Lower leg skin (tissue), 4 donors: Measurements from ENCODE around the gene CASS4. TPM values are rescaled to one million over a fixed set of nuclear protein-coding genes. Genes with fewer than 3 reads are reported as not detected.

Source experiments
- DNase-seq, 2 donors: peaks; one replicate each; pipeline ENCODE4 v3.0.0-alpha.2; 2019; ENCODE audit warnings: low spot score in 2 of 2
- H3K4me3 ChIP-seq: fragments of 200-600 bp; sonication (generic); 2 replicates; pipeline ENCODE4 v1.5.1; 2017; ENCODE audit warnings: mild to moderate bottlenecking, low read depth; ENCODE audit not compliant: poor library complexity, severe bottlenecking
- POLR2A ChIP-seq, 2 donors: fragments of 450-650 bp; IDR thresholded peaks; one replicate each; pipeline ENCODE4 v1.6.1; 2016 to 2017; ENCODE audit warnings: antibody characterized with exemption in 2 of 2, mild to moderate bottlenecking in 1 of 2, moderate library complexity in 1 of 2
- WGBS, 2 donors: methylation state at CpG; one replicate each; pipeline ENCODE4 v1.1.5; 2018; 5-methylcytosine and 5-hydroxymethylcytosine counted together
- intact Hi-C: fragments of 100-400 bp; cut with DNase I; formaldehyde crosslinking; loops from one replicate; pipeline ENCODE4 v1.15.0; 2023; ENCODE audit warnings: low total_unique reads
- total RNA-seq, 4 donors: library from RNA; depleted of rRNA; stranded (reverse); fragments of >200 nt; gene quantifications; one replicate each; pipeline ENCODE4 v1.1.0, GENCODE V29; 2016
- TF ChIP-seq, protein P1 (sequence below), 3 donors: fragments of 450-650 bp; IDR thresholded peaks; one replicate each; pipeline ENCODE4 v1.5.1; 2016; ENCODE audit warnings: antibody characterized with exemption in 3 of 3, mild to moderate bottlenecking in 3 of 3, moderate library complexity in 2 of 3

Gene CASS4
- total RNA-seq, 4 donors from 2014 or later: 0.61 to 2.9 (median 1.4) TPM

DNA sequence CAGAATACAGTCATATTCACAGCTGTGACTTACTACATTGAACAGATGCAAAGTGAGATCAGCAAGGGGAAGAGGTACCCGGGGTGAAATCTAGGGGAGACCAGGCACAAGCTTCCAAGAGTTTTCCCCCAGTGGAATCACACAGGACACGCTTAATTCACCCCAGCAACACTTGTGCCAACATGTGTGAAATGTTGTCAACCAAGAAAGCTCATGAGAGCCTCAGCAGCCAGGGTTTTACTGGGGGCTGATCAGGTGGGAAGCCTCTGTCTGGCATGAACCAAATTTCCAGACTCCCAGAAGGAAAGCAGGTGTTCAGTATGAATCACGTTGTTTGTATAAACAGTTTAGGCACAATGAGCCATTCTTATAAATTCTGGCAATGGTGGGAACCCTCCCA, 49.5 kb downstream of the CASS4 start:
- DNase-seq: no peak
- TF ChIP-seq POLR2A (IDR thresholded peaks at IDR 0.05): no peak
- TF ChIP-seq, protein P1, sequence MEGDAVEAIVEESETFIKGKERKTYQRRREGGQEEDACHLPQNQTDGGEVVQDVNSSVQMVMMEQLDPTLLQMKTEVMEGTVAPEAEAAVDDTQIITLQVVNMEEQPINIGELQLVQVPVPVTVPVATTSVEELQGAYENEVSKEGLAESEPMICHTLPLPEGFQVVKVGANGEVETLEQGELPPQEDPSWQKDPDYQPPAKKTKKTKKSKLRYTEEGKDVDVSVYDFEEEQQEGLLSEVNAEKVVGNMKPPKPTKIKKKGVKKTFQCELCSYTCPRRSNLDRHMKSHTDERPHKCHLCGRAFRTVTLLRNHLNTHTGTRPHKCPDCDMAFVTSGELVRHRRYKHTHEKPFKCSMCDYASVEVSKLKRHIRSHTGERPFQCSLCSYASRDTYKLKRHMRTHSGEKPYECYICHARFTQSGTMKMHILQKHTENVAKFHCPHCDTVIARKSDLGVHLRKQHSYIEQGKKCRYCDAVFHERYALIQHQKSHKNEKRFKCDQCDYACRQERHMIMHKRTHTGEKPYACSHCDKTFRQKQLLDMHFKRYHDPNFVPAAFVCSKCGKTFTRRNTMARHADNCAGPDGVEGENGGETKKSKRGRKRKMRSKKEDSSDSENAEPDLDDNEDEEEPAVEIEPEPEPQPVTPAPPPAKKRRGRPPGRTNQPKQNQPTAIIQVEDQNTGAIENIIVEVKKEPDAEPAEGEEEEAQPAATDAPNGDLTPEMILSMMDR (IDR thresholded peaks at IDR 0.05): no peak
- WGBS, 2 donors: 59 to 65% methylated on average over 3 of the region's 3 CpGs
- H3K4me3 ChIP-seq: no peak overlapping the region
- intact Hi-C loops: no loop called here

DNA sequence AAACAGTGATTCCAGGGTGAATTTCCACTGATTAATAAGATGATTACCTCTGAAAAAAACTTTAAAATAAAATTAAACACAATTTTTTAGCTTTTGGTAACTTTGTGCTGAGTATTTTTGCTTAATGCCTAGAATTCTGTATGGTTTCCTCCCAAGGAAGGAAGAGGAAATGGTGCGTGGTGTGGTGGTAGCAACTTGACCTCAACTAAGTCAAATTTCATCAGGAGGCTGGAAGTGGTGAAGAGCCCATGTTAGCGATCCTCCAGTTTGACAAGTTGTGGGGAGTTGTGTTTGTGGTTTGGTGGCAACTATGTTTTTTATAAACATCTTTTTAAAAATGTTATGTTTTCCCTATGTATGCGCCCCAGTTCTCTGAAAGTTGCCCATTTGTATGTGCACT, 51.4 kb downstream of the CASS4 start:
- no peak overlapping the region for H3K4me3 ChIP-seq
- DNase-seq: no peak
- WGBS, 2 donors: 72 to 74% methylated on average over 3 of the region's 3 CpGs
- intact Hi-C loops: no loop called here
- TF ChIP-seq, protein P1 (IDR thresholded peaks at IDR 0.05): no peak
- TF ChIP-seq POLR2A (IDR thresholded peaks at IDR 0.05): no peak

DNA sequence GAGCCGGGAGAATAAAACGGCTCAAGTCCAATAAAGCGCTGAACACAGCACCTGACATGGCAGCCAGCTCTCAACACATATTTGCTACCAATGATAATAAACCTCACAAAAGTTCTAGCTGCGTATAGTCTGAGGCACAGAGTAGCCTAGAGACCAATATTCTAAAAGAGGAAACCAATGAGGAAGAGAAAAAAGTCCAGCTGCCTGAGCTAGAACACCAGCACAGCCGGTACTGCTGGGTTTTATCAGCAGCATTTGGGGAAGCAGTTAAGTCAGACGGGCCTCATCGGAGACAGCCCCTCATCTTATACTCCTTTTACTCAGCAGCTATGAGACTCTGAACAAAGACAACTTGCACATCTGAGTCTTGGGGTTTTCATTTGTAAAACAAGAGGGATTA, 53.9 kb downstream of the CASS4 start:
- 58 to 70% methylated on average over 7 of the region's 7 CpGs for WGBS, 2 donors
- DNase-seq: no peak
- no peak overlapping the region for H3K4me3 ChIP-seq
- TF ChIP-seq POLR2A (IDR thresholded peaks at IDR 0.05): no peak
- TF ChIP-seq, protein P1 (IDR thresholded peaks at IDR 0.05): no peak
- intact Hi-C loops: no loop called here

DNA sequence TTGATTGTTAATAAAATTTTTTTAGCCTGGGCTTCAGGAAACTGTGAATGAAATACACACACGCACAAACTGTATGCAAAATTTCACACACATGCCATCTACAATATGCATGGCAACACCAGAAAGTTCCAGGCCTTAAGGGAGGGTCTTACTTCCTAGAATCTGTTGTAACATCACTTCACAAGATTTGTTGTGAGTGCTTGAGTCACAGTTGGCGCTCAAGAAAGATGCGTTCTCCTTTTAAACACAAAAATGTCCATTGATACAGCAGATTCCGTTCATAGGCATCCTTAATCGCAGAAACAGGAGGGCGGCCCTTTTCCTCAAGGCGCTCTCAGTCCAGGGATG, 55.9 kb downstream of the CASS4 start:
- DNase-seq: no peak
- TF ChIP-seq POLR2A (IDR thresholded peaks at IDR 0.05): no peak
- TF ChIP-seq, protein P1 (IDR thresholded peaks at IDR 0.05): no peak
- intact Hi-C loops: no loop called here
- 5 to 6% methylated on average over 7 of the region's 7 CpGs for WGBS, 2 donors
- H3K4me3 ChIP-seq: peak overlapping the region; percentile 69

DNA sequence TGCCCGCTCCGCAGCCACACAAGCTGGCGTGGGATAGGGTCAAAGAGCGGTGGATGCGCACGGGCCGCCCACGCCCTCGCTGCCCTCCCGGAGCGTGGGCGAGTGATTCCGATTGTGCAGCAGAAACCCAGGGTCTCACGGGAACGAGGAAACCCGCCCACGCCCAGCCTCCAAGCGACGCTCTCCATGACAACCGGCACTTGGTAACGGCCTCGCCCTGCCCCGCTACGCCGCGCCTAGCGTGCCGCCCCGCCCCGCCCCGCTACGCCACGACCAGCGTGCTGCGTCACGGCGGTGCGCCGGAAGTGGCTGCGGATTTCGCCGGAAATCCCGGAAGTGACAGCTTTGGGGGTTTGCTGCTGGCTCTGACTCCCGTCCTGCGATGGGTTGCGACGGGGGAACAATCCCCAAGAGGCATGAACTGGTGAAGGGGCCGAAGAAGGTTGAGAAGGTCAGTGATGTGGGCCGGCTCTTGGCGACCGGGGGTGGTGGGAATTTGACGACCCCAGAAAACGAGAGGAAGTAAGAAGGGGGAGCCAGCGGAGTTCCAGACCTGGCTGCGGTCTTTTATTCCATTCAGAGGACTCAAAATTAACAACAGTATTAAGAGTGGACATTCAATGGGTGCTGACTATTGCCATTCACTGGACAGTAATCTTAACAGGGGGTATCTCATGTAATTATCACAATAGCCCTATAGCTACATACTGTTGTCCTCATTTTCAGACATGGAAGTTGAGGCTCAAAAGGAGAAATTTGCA, 56.4 kb downstream of the CASS4 start, which contains the start of gene RTF2:
Gene RTF2 (plus strand): TSS at position 312 of the 761 bp plus-strand sequence. CDS start 71 bp downstream, at position 383.
- peak within 1 kb of the TSS; percentile 69 for H3K4me3 ChIP-seq
- TF ChIP-seq POLR2A (IDR thresholded peaks at IDR 0.05): no peak
- TF ChIP-seq, protein P1 (IDR thresholded peaks at IDR 0.05): no peak
- peak; percentile 89 to 98 for DNase-seq
- intact Hi-C loops: no loop called here
- 0% methylated on average over 52 to 54 of the region's 55 CpGs for WGBS, 2 donors

DNA sequence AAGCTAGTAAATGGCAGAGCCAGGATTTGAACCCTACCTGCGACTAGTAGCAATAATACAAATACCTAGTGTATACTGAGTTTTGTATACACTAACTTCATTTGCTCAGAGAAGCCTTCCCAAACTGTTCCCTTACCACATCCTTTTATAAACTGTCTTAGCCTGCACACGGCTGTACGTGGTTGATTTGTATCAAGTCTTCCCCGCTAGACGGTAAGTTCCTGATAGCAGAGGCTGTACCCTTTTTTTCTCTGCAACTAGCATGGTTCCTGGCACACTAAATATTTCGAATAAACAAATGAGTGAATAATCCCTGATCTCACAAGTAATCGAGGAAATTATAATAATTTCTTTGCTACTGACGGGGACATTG, 57.0 kb downstream of the CASS4 start:
- no peak for DNase-seq
- peak overlapping the region; percentile 69 for H3K4me3 ChIP-seq
- no peak for TF ChIP-seq POLR2A (IDR thresholded peaks at IDR 0.05)
- TF ChIP-seq, protein P1 (IDR thresholded peaks at IDR 0.05): no peak
- intact Hi-C loops: no loop called here
- 20 to 28% methylated on average over 8 of the region's 8 CpGs for WGBS, 2 donors
